Fibroblast of lung (primary cell): Measurements from ENCODE around the gene CADM2. TPM values are rescaled to one million over a fixed set of nuclear protein-coding genes. Genes with fewer than 3 reads are reported as not detected.

Experiments
- DNase-seq, 2 donors: peaks; one replicate each; pipeline versions ENCODE4 v3.0.0 to v3.0.0-alpha.2; 2010; ENCODE audit warnings: low read depth in 2 of 2
- H2AFZ ChIP-seq: 2 replicates; pipeline ENCODE4 v1.5.1; 2012; ENCODE audit warnings: low read length, control low read depth, inconsistent platforms
- H3K27ac ChIP-seq: 2 replicates; pipeline ENCODE4 v1.5.1; 2011; ENCODE audit warnings: low read length, control low read depth; ENCODE audit not compliant: insufficient read depth
- H3K27me3 ChIP-seq: 2 replicates; pipeline ENCODE4 v1.5.1; 2011; ENCODE audit warnings: mild to moderate bottlenecking, low read length; ENCODE audit not compliant: control insufficient read depth, insufficient read depth
- H3K36me3 ChIP-seq: 2 replicates; pipeline ENCODE4 v1.5.1; 2011; ENCODE audit warnings: low read length; ENCODE audit not compliant: control insufficient read depth, insufficient read depth
- H3K4me1 ChIP-seq: 2 replicates; pipeline ENCODE4 v1.5.1; 2011; ENCODE audit warnings: low read length; ENCODE audit not compliant: control insufficient read depth, insufficient read depth; ENCODE audit errors: extremely low read depth
- H3K4me2 ChIP-seq: 2 replicates; pipeline ENCODE4 v1.5.1; 2011; ENCODE audit warnings: low read length, control low read depth; ENCODE audit not compliant: insufficient read depth; ENCODE audit errors: extremely low read depth
- H3K4me3 ChIP-seq, 4 experiments: fragments of 200-600 bp in 1 of 4; sonication (generic) in 1 of 4; replicated peaks in 1 of 4; 2 replicates each; pipeline ENCODE4 v1.5.1; 2011 to 2016; ENCODE audit warnings: low read length in 4 of 4, low read depth in 3 of 4, mild to moderate bottlenecking in 3 of 4, control low read depth in 2 of 4, inconsistent platforms in 1 of 4, mixed read lengths in 1 of 4; ENCODE audit not compliant: insufficient read depth in 1 of 4; ENCODE audit errors: control extremely low read depth in 1 of 4
- H3K79me2 ChIP-seq: 2 replicates; pipeline ENCODE4 v1.5.1; 2012; ENCODE audit warnings: mild to moderate bottlenecking, low read length, inconsistent platforms; ENCODE audit not compliant: control insufficient read depth, insufficient read depth
- H3K9ac ChIP-seq: 2 replicates; pipeline ENCODE4 v1.5.1; 2011; ENCODE audit warnings: mild to moderate bottlenecking, low read length, control low read depth; ENCODE audit not compliant: insufficient read depth
- H3K9me3 ChIP-seq: 2 replicates; pipeline ENCODE4 v1.5.1; 2012; ENCODE audit warnings: low read depth, low read length; ENCODE audit not compliant: control insufficient read depth, insufficient read depth
- H4K20me1 ChIP-seq: 2 replicates; pipeline ENCODE4 v1.5.1; 2011; ENCODE audit warnings: low read length; ENCODE audit not compliant: control insufficient read depth, insufficient read depth; ENCODE audit errors: extremely low read depth
- CTCF ChIP-seq, 2 donors: IDR thresholded peaks in 1 of 2; conservative IDR thresholded peaks in 1 of 2; 1 replicate in 1 of 2; 2 replicates in 1 of 2; pipeline ENCODE4 v1.5.1; 2011 to 2012; ENCODE audit warnings: low read length in 2 of 2, control low read depth in 1 of 2, inconsistent platforms in 1 of 2, low read depth in 1 of 2, mild to moderate bottlenecking in 1 of 2
- EZH2 ChIP-seq: IDR thresholded peaks from 2 replicates; pipeline ENCODE4 v1.5.1; 2012; ENCODE audit warnings: low read length, control low read depth, mild to moderate bottlenecking; ENCODE audit errors: missing control alignments
- polyA plus RNA-seq, 2 donors: library from polyadenylated mRNA; depleted of rRNA in 1 of 2; stranded (reverse) in 1 of 2; unstranded in 1 of 2; fragments of >200 nt; gene quantifications; 2 replicates each; pipeline ENCODE4 v1.2.1, GENCODE V29; 2011 to 2012; ENCODE audit warnings: missing spikeins in 1 of 2
- total RNA-seq: library from RNA; depleted of rRNA; stranded (reverse); fragments of >200 nt; gene quantifications from 2 replicates; pipeline ENCODE4 v1.2.1, GENCODE V29; 2014

Gene CADM2
- total and polyA plus RNA-seq, 2 donors (not counting 1 experiment from before 2014, with no cell fraction given), result under 0.01 to 0.12 TPM

GRCh38 chr3:85244091-85244490 lies 285.3 kb downstream of the CADM2 start:
- H3K36me3 ChIP-seq, result no peaks in the 10 kb centered on the region
- no peaks in the 10 kb centered on the region for H3K9me3 ChIP-seq
- H4K20me1 ChIP-seq, result no peaks in the 10 kb centered on the region
- no peaks in the 10 kb centered on the region for H3K27me3 ChIP-seq
- DNase-seq, result no peak
- H3K27ac ChIP-seq, result no peak overlapping the region
- H3K4me2 ChIP-seq, result no peak overlapping the region
- no peaks in the 10 kb centered on the region for H3K79me2 ChIP-seq
- no peak overlapping the region for H3K9ac ChIP-seq
- TF ChIP-seq CTCF (conservative IDR thresholded peaks at IDR 0.05 in 1 of 2, IDR thresholded peaks at IDR 0.05 in 1 of 2; ENCODE audit: low read depth in 1 of 2, low read length in 2 of 2) (no peak), EZH2 (no peak)
- H3K4me3 ChIP-seq, result no peak overlapping the region
- H3K4me1 ChIP-seq, result no peaks in the 10 kb centered on the region
- no peak overlapping the region for H2AFZ ChIP-seq

GRCh38 chr3:85244519-85244918 lies 285.7 kb downstream of the CADM2 start:
- Histone ChIP-seq H3K4me1 (no peaks in the 10 kb centered on the region), H2AFZ (no peak overlapping the region), H4K20me1 (no peaks in the 10 kb centered on the region), H3K27me3 (no peaks in the 10 kb centered on the region), H3K9me3 (no peaks in the 10 kb centered on the region), H3K9ac (no peak overlapping the region), H3K79me2 (no peaks in the 10 kb centered on the region), H3K27ac (no peak overlapping the region), H3K4me3 (no peak overlapping the region), H3K36me3 (no peaks in the 10 kb centered on the region), H3K4me2 (no peak overlapping the region)
- TF ChIP-seq EZH2, result no peak
- TF ChIP-seq CTCF (conservative IDR thresholded peaks at IDR 0.05 in 1 of 2, IDR thresholded peaks at IDR 0.05 in 1 of 2; ENCODE audit: low read depth in 1 of 2, low read length in 2 of 2), result no peak
- no peak for DNase-seq

- H3K27ac ChIP-seq, result no peak overlapping the region
- no peak for DNase-seq
- no peak overlapping the region for H3K4me2 ChIP-seq
- no peaks in the 10 kb centered on the region for H3K9me3 ChIP-seq
- no peak for TF ChIP-seq EZH2
- TF ChIP-seq CTCF (conservative IDR thresholded peaks at IDR 0.05 in 1 of 2, IDR thresholded peaks at IDR 0.05 in 1 of 2; ENCODE audit: low read depth in 1 of 2, low read length in 2 of 2), result no peak
- no peaks in the 10 kb centered on the region for H3K79me2 ChIP-seq
- H3K9ac ChIP-seq, result no peak overlapping the region
- H3K4me1 ChIP-seq, result no peaks in the 10 kb centered on the region
- no peak overlapping the region for H2AFZ ChIP-seq
- H3K36me3 ChIP-seq, result no peaks in the 10 kb centered on the region
- no peaks in the 10 kb centered on the region for H4K20me1 ChIP-seq
- H3K4me3 ChIP-seq, result no peak overlapping the region
- no peaks in the 10 kb centered on the region for H3K27me3 ChIP-seq
Observed at GRCh38 chr3:85251766-85252165, 293.0 kb downstream of the CADM2 start.
